Suprapubic skin (tissue), 4 donors: ENCODE data around the gene SEZ6L.

ENCODE experiments used
- CTCF ChIP-seq, 2 donors: fragments of 200-600 bp in 1 of 2; fragments of 450-650 bp in 1 of 2; sonication (generic) in 1 of 2; IDR thresholded peaks; one replicate each; pipeline ENCODE4 v1.5.1; 2016 to 2019; ENCODE audit warnings: antibody characterized with exemption in 2 of 2, mild to moderate bottlenecking in 1 of 2, moderate library complexity in 1 of 2
- POLR2A ChIP-seq, 2 donors: fragments of 450-650 bp; IDR thresholded peaks; one replicate each; pipeline ENCODE4 v1.6.1; 2017; ENCODE audit warnings: antibody characterized with exemption in 2 of 2, mild to moderate bottlenecking in 2 of 2, moderate library complexity in 2 of 2
- POLR2AphosphoS5 ChIP-seq, 3 donors: sonication (generic); formaldehyde crosslinking; IDR thresholded peaks; one replicate each; pipeline ENCODE4 v1.6.1; 2017; ENCODE audit warnings: antibody characterized with exemption in 3 of 3

- TF ChIP-seq POLR2AphosphoS5 (IDR thresholded peaks at IDR 0.05) (no peak), CTCF (IDR thresholded peaks at IDR 0.05) (no peak), POLR2A (IDR thresholded peaks at IDR 0.05) (no peak)
These were observed 225.5 kb downstream of the SEZ6L start for GRCh38 chr22:26394777-26395176.
